KMS-11 (cell line): ENCODE measurements around the gene AGPAT3.

Source experiments
- H2AFZ ChIP-seq: fragments of 200-600 bp; sonication (generic); 2 replicates; pipeline ENCODE4 v1.6.1; 2016; ENCODE audit warnings: antibody characterized with exemption, mixed run types, low read depth
- H3K27ac ChIP-seq: fragments of 200-600 bp; sonication (generic); 2 replicates; pipeline ENCODE4 v1.6.1; 2016; ENCODE audit warnings: mild to moderate bottlenecking, mixed run types
- H3K27me3 ChIP-seq: fragments of 200-600 bp; sonication (generic); 2 replicates; pipeline ENCODE4 v1.6.1; 2017; ENCODE audit warnings: mild to moderate bottlenecking, low read depth, mixed run types, moderate library complexity; ENCODE audit not compliant: insufficient read depth
- H3K36me3 ChIP-seq: fragments of 200-600 bp; sonication (generic); 2 replicates; pipeline ENCODE4 v1.6.1; 2017; ENCODE audit warnings: mild to moderate bottlenecking, mixed run types; ENCODE audit not compliant: insufficient read depth
- H3K4me1 ChIP-seq: fragments of 200-600 bp; sonication (generic); 2 replicates; pipeline ENCODE4 v1.6.1; 2016; ENCODE audit warnings: mild to moderate bottlenecking, low read depth, mixed run types; ENCODE audit not compliant: poor library complexity, severe bottlenecking
- H3K4me2 ChIP-seq: fragments of 200-600 bp; sonication (generic); 2 replicates; pipeline ENCODE4 v1.7.0; 2016; ENCODE audit warnings: mild to moderate bottlenecking, mixed run types
- H3K4me3 ChIP-seq: fragments of 200-600 bp; sonication (generic); IDR thresholded peaks from 2 replicates; pipeline ENCODE4 v1.6.1; 2017; ENCODE audit warnings: low read depth, low read length, mixed read lengths; ENCODE audit not compliant: insufficient read depth
- H3K79me2 ChIP-seq: fragments of 200-600 bp; sonication (generic); 2 replicates; pipeline ENCODE4 v1.6.1; 2016; ENCODE audit warnings: low read depth, mixed run types; ENCODE audit not compliant: insufficient read depth
- H3K9ac ChIP-seq: fragments of 200-600 bp; sonication (generic); 2 replicates; pipeline ENCODE4 v1.6.1; 2016; ENCODE audit warnings: mild to moderate bottlenecking, mixed run types
- H4K20me1 ChIP-seq: fragments of 200-600 bp; sonication (generic); 2 replicates; pipeline ENCODE4 v1.6.1; 2016; ENCODE audit warnings: mild to moderate bottlenecking, mixed run types; ENCODE audit not compliant: insufficient read depth
- CTCF ChIP-seq: fragments of 200-600 bp; sonication (generic); conservative IDR thresholded peaks from 2 replicates; pipeline ENCODE4 v1.6.1; 2017; ENCODE audit warnings: low read depth, mild to moderate bottlenecking, antibody characterized with exemption, low read length, moderate library complexity, mixed read lengths

AGPAT3 gene

GRCh38 chr21:44018813-44019567 lies 154.0 kb downstream of the AGPAT3 start:
- no peaks in the 10 kb centered on the region for H3K36me3 ChIP-seq
- no peak overlapping the region for H2AFZ ChIP-seq
- no peak overlapping the region for H3K4me3 ChIP-seq
- peaks cover 100% of the 10 kb centered on the region for H3K79me2 ChIP-seq
- H4K20me1 ChIP-seq: peaks cover 44% of the 10 kb centered on the region
- TF ChIP-seq CTCF: no peak
- no peak overlapping the region for H3K4me2 ChIP-seq
- no peak overlapping the region for H3K9ac ChIP-seq
- H3K4me1 ChIP-seq: peaks cover 72% of the 10 kb centered on the region
- no peak overlapping the region for H3K27ac ChIP-seq
- no peaks in the 10 kb centered on the region for H3K27me3 ChIP-seq

GRCh38 chr21:44019568-44019958 lies 154.5 kb downstream of the AGPAT3 start:
- peaks cover 44% of the 10 kb centered on the region for H4K20me1 ChIP-seq
- H3K9ac ChIP-seq: no peak overlapping the region
- no peak overlapping the region for H3K27ac ChIP-seq
- H3K4me1 ChIP-seq: peaks cover 71% of the 10 kb centered on the region
- no peak overlapping the region for H3K4me2 ChIP-seq
- TF ChIP-seq CTCF: no peak
- no peaks in the 10 kb centered on the region for H3K36me3 ChIP-seq
- no peak overlapping the region for H2AFZ ChIP-seq
- no peaks in the 10 kb centered on the region for H3K27me3 ChIP-seq
- H3K79me2 ChIP-seq: peaks cover 100% of the 10 kb centered on the region
- no peak overlapping the region for H3K4me3 ChIP-seq

GRCh38 chr21:44020551-44020950 lies 155.5 kb downstream of the AGPAT3 start:
- Histone ChIP-seq H3K27me3 (no peaks in the 10 kb centered on the region), H3K36me3 (no peaks in the 10 kb centered on the region), H3K4me1 (peaks cover 64% of the 10 kb centered on the region), H2AFZ (no peak overlapping the region), H3K4me3 (no peak overlapping the region), H4K20me1 (peaks cover 41% of the 10 kb centered on the region; the same call in 1 of the 2 replicates), H3K27ac (peak overlapping the region; percentile 29; the same call in 1 of the 2 replicates), H3K4me2 (no peak overlapping the region), H3K9ac (no peak overlapping the region), H3K79me2 (peaks cover 100% of the 10 kb centered on the region)
- TF ChIP-seq CTCF: no peak

GRCh38 chr21:44021064-44021463 lies 156.0 kb downstream of the AGPAT3 start:
- H3K4me2 ChIP-seq: peak overlapping the region; percentile 59
- H3K4me3 ChIP-seq: no peak overlapping the region
- H3K27me3 ChIP-seq: no peaks in the 10 kb centered on the region
- no peaks in the 10 kb centered on the region for H3K36me3 ChIP-seq
- H4K20me1 ChIP-seq: peaks cover 38% of the 10 kb centered on the region; the same call in 1 of the 2 replicates
- H3K27ac ChIP-seq: peak overlapping the region; percentile 29; the same call in 1 of the 2 replicates
- H3K79me2 ChIP-seq: peaks cover 99% of the 10 kb centered on the region
- no peak overlapping the region for H3K9ac ChIP-seq
- TF ChIP-seq CTCF: no peak
- H2AFZ ChIP-seq: no peak overlapping the region
- peaks cover 59% of the 10 kb centered on the region for H3K4me1 ChIP-seq
